Fibroblast of the conjunctiva (primary cell): Measurements from ENCODE around the gene SMAD2.
"Not testable (repeated sequence)": the region's sequence is repeated elsewhere in the genome, so short reads cannot be mapped to it uniquely, and the experiment has no call there.

ENCODE experiments used
- DNase-seq: peaks from one replicate; pipeline ENCODE4 v3.0.0-alpha.2; 2010; ENCODE audit warnings: low read depth

SMAD2 gene

GRCh38 chr18:47793609-47794008 lies 136.8 kb downstream of the SMAD2 start:
- DNase-seq, result no peak

- DNase-seq, result no peak
These were observed 138.9 kb downstream of the SMAD2 start for GRCh38 chr18:47791461-47791985.

GRCh38 chr18:47790036-47790435 lies 140.4 kb downstream of the SMAD2 start:
- no peak for DNase-seq

GRCh38 chr18:47788621-47789020 lies 141.8 kb downstream of the SMAD2 start:
- no peak for DNase-seq

GRCh38 chr18:47781561-47781960 lies 148.9 kb downstream of the SMAD2 start:
- DNase-seq, result no peak

- no peak for DNase-seq
These were observed 150.3 kb downstream of the SMAD2 start for GRCh38 chr18:47780011-47780725.

GRCh38 chr18:47779381-47779780 lies 151.1 kb downstream of the SMAD2 start:
- DNase-seq, result no peak

- no peak for DNase-seq
These were observed 152.8 kb downstream of the SMAD2 start for GRCh38 chr18:47777626-47778025.

- DNase-seq, result no peak
These were observed 154.5 kb downstream of the SMAD2 start for GRCh38 chr18:47775961-47776360.

GRCh38 chr18:47773931-47774330 lies 156.5 kb downstream of the SMAD2 start:
- no peak for DNase-seq

- DNase-seq, result peak; percentile 23
These were observed 157.8 kb downstream of the SMAD2 start for GRCh38 chr18:47772374-47773248.

GRCh38 chr18:47771922-47772321 lies 158.5 kb downstream of the SMAD2 start:
- DNase-seq, result no peak

GRCh38 chr18:47767699-47768098 lies 162.8 kb downstream of the SMAD2 start:
- DNase-seq, result no peak

DNA sequence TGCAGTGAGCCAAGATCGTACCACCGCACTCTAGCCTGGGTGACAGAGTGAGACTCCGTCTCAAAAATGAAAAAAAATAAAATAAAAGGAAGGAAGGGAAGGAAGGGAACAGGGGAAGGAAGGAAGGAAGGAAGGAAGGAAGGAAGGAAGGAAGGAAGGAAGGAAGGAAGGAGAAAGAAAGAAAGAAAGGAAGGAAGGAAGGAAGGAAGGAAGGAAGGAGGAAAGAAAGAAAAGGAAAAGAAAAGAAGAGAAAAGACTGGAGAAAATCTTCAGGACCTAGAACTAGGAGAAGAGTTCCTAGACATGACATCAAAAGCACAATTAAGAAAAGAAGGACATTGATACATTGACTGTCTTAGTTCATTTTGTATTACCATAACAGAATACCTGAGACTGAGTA lies 163.3 kb downstream of the SMAD2 start:
- not testable (repeated sequence) for DNase-seq
